MM.1S (cell line): ENCODE results near the gene RNF150.

Experiments used
- CTCF ChIP-seq: fragments of 300-600 bp; sonication (generic); IDR thresholded peaks from 2 replicates; pipeline ENCODE4 v1.5.1; 2016; ENCODE audit warnings: antibody characterized with exemption, low read length, mixed read lengths
- EZH2 ChIP-seq: fragments of 300-600 bp; sonication (generic); optimal IDR thresholded peaks from 2 replicates; pipeline ENCODE3; 2017; ENCODE audit warnings: low read depth, mild to moderate bottlenecking, antibody characterized with exemption, low read length, mixed read lengths
- EZH2phosphoT487 ChIP-seq: fragments of 300-600 bp; sonication (generic); IDR thresholded peaks from 2 replicates; pipeline ENCODE4 v1.6.1; 2018; ENCODE audit warnings: antibody characterized with exemption, low read length

GRCh38 chr4:141154725-141155124, 21.5 kb upstream of the RNF150 start:
- TF ChIP-seq CTCF (no peak), EZH2 (no peak), EZH2phosphoT487 (no peak)
